Esophagus muscularis mucosa (tissue), 4 donors: ENCODE measurements around the gene THADA. TPM values are rescaled to one million over a fixed set of nuclear protein-coding genes. Genes with fewer than 3 reads are reported as not detected.

Experiments
- DNase-seq: peaks from one replicate; pipeline ENCODE4 v3.0.0-alpha.2; 2017; ENCODE audit errors: extremely low spot score
- H3K27ac ChIP-seq, 4 donors: fragments of 200-600 bp; sonication (generic); replicated peaks in 1 of 4; 1 replicate in 3 of 4; 2 replicates in 1 of 4; pipeline ENCODE4 v1.5.1; 2016 to 2019; ENCODE audit warnings: mild to moderate bottlenecking in 1 of 4
- H3K27me3 ChIP-seq, 4 donors: fragments of 200-600 bp; sonication (generic); one replicate each; pipeline versions ENCODE4 v1.5.1 to v1.6.0; 2016 to 2019
- H3K36me3 ChIP-seq, 4 donors: fragments of 200-600 bp; sonication (generic); one replicate each; pipeline ENCODE4 v1.5.1; 2016 to 2019
- H3K4me1 ChIP-seq, 4 donors: fragments of 200-600 bp; sonication (generic); one replicate each; pipeline ENCODE4 v1.5.1; 2016 to 2019
- H3K4me3 ChIP-seq, 4 donors: fragments of 200-600 bp; sonication (generic); 1 replicate in 2 of 4; 2 replicates in 2 of 4; pipeline ENCODE4 v1.5.1; 2016 to 2019; ENCODE audit warnings: mild to moderate bottlenecking in 4 of 4, moderate library complexity in 1 of 4
- H3K9me3 ChIP-seq, 4 donors: fragments of 200-600 bp; sonication (generic); 1 replicate in 3 of 4; 2 replicates in 1 of 4; pipeline ENCODE4 v1.5.1; 2016 to 2019
- EP300 ChIP-seq: sonication (generic); formaldehyde crosslinking; IDR thresholded peaks from one replicate; pipeline ENCODE4 v1.6.1; 2017; ENCODE audit warnings: antibody characterized with exemption
- POLR2A ChIP-seq: fragments of 450-650 bp; IDR thresholded peaks from one replicate; pipeline ENCODE4 v1.6.1; 2017; ENCODE audit warnings: antibody characterized with exemption, moderate library complexity, mild to moderate bottlenecking, low read depth
- POLR2AphosphoS5 ChIP-seq, 2 donors: sonication (generic); formaldehyde crosslinking; IDR thresholded peaks; one replicate each; pipeline ENCODE4 v1.6.1; 2017; ENCODE audit warnings: antibody characterized with exemption in 2 of 2
- WGBS: methylation state at CpG from one replicate; pipeline ENCODE4 v1.1.5; 2018; 5-methylcytosine and 5-hydroxymethylcytosine counted together
- intact Hi-C: fragments of 100-400 bp; cut with DNase I; formaldehyde crosslinking; loops from one replicate; pipeline ENCODE4 v1.15.1; 2023
- total RNA-seq, 4 donors: library from RNA; depleted of rRNA; stranded (reverse); fragments of >200 nt; gene quantifications; one replicate each; pipeline versions ENCODE4 v1.1.0 to v1.2.1, GENCODE V29; 2016
- TF ChIP-seq, protein P1 (sequence below), 3 experiments: fragments of 200-600 bp in 2 of 3; fragments of 450-650 bp in 1 of 3; sonication (generic) in 2 of 3; IDR thresholded peaks; one replicate each; pipeline ENCODE4 v1.5.1; 2017 to 2019; ENCODE audit warnings: antibody characterized with exemption in 3 of 3, mild to moderate bottlenecking in 2 of 3, moderate library complexity in 1 of 3

Gene THADA
- total RNA-seq, 4 donors from 2014 or later, result 17.2 to 28.7 (median 21.3) TPM

GRCh38 chr2:43230951-43231827 is 364.6 kb downstream of the THADA start:
- intact Hi-C loops, result loop anchor here (2.0 to 5.0 kb wide), 2 partner anchors 209 to 402 kb away; no protein-coding TSS in a partner anchor
- DNase-seq, result no peak
- no peaks in the 10 kb centered on the region for H3K9me3 ChIP-seq
- 95% methylated on average over 6 of the region's 7 CpGs for WGBS
- no peaks in the 10 kb centered on the region for H3K27me3 ChIP-seq
- no peak overlapping the region for H3K4me3 ChIP-seq
- H3K4me1 ChIP-seq, result peaks cover 22 to 53% (median 39%) of the 10 kb centered on the region in 4 donors
- TF ChIP-seq, protein P1, sequence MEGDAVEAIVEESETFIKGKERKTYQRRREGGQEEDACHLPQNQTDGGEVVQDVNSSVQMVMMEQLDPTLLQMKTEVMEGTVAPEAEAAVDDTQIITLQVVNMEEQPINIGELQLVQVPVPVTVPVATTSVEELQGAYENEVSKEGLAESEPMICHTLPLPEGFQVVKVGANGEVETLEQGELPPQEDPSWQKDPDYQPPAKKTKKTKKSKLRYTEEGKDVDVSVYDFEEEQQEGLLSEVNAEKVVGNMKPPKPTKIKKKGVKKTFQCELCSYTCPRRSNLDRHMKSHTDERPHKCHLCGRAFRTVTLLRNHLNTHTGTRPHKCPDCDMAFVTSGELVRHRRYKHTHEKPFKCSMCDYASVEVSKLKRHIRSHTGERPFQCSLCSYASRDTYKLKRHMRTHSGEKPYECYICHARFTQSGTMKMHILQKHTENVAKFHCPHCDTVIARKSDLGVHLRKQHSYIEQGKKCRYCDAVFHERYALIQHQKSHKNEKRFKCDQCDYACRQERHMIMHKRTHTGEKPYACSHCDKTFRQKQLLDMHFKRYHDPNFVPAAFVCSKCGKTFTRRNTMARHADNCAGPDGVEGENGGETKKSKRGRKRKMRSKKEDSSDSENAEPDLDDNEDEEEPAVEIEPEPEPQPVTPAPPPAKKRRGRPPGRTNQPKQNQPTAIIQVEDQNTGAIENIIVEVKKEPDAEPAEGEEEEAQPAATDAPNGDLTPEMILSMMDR (IDR thresholded peaks at IDR 0.05), result no peak
- TF ChIP-seq POLR2AphosphoS5 (IDR thresholded peaks at IDR 0.05) (no peak), EP300 (no peak), POLR2A (no peak)
- H3K27ac ChIP-seq, result peak overlapping the region in 2 of 4 donors; percentile 8 to 25
- H3K36me3 ChIP-seq, result peaks cover 0 to 21% (median 11%) of the 10 kb centered on the region in 4 donors

DNA sequence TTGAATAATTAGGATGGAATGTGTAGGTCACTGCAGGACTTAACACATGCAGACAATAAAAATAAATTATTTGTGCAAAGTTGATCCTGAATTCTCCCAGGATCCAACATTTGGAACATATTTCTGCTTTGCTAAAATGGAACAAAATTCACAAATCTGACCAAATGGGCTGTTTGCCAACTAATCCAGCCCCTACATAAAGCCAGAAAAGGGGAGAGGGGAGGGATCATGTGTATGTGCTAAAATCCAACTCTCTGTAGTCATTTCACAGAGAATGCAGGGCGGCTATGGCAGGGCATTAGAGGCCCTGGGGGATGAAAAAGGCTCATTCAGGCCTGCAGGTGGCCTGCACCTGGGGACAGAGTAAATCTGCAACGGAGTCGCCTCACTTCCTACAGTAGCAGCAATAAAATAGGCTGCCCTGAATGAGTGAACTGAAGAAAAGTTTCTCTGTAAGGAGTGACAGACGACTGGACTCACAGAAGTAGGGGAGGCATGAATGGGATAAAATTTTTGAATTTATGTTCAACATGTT is 365.4 kb downstream of the THADA start:
- peak overlapping the region in 2 of 4 donors; percentile 9 to 100 for H3K27ac ChIP-seq
- TF ChIP-seq POLR2A (no peak), EP300 (no peak), POLR2AphosphoS5 (IDR thresholded peaks at IDR 0.05) (no peak)
- TF ChIP-seq, protein P1 (IDR thresholded peaks at IDR 0.05), result no peak
- no peak for DNase-seq

GRCh38 chr2:43228756-43229659 is 366.8 kb downstream of the THADA start:
- Histone ChIP-seq H3K36me3 (peaks cover 15 to 39% (median 25%) of the 10 kb centered on the region in 4 donors), H3K27me3 (no peaks in the 10 kb centered on the region), H3K27ac (peak overlapping the region; percentile 97 to 100 (median 98)), H3K4me3 (no peak overlapping the region), H3K9me3 (no peaks in the 10 kb centered on the region), H3K4me1 (peaks cover 22 to 58% (median 37%) of the 10 kb centered on the region in 4 donors)
- WGBS, result 49% methylated on average over 6 of the region's 6 CpGs
- TF ChIP-seq, protein P1 (IDR thresholded peaks at IDR 0.05), result no peak
- TF ChIP-seq POLR2AphosphoS5 (IDR thresholded peaks at IDR 0.05), result no peak
- TF ChIP-seq POLR2A, result no peak
- no peak for TF ChIP-seq EP300
- DNase-seq, result no peak
- intact Hi-C loops, result loop anchor here (2.0 to 5.0 kb wide), 4 partner anchors 142 to 282 kb away; no protein-coding TSS in a partner anchor

More for the DNA sequence above, 365.4 kb downstream of the THADA start:
- H3K36me3 ChIP-seq, result peaks cover 2 to 25% (median 12%) of the 10 kb centered on the region in 4 donors
- no peak overlapping the region for H3K4me3 ChIP-seq
- WGBS, result 83% methylated on average over 4 of the region's 4 CpGs
- no peaks in the 10 kb centered on the region for H3K9me3 ChIP-seq
- H3K4me1 ChIP-seq, result peaks cover 22 to 53% (median 37%) of the 10 kb centered on the region in 4 donors
- H3K27me3 ChIP-seq, result no peaks in the 10 kb centered on the region
- intact Hi-C loops, result loop anchor here (2.0 to 5.0 kb wide), 2 partner anchors 208 to 402 kb away; no protein-coding TSS in a partner anchor

DNA sequence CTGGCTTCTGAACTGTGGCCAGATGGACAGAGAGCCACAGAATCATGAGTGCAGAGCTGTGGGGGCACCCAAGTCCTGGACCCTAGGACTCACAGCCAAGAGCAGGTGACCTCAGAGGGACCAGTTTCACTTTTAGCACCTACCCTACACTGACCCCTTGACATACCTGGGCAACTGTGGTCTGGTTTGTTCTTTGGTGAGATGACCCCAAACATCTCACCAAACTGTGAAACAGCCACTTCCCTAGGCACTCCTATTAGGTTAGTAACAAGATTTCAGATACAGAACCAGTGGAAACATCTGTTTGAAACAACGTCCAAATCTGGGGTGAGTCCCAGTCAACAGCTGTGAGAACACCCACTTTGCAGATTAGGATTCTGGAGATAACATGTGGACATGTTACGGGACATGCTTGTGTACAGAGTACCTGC is 367.5 kb downstream of the THADA start:
- peaks cover 27 to 54% (median 40%) of the 10 kb centered on the region in 4 donors for H3K4me1 ChIP-seq
- WGBS, result 34% methylated on average over 2 of the region's 2 CpGs
- H3K9me3 ChIP-seq, result no peaks in the 10 kb centered on the region
- TF ChIP-seq, protein P1 (IDR thresholded peaks at IDR 0.05), result no peak
- no peak for DNase-seq
- H3K36me3 ChIP-seq, result peaks cover 15 to 42% (median 29%) of the 10 kb centered on the region in 4 donors
- intact Hi-C loops, result loop anchor here (2.0 to 5.0 kb wide), 4 partner anchors 141 to 281 kb away; no protein-coding TSS in a partner anchor
- peak overlapping the region; percentile 97 to 100 (median 98) for H3K27ac ChIP-seq
- H3K27me3 ChIP-seq, result no peaks in the 10 kb centered on the region
- peak overlapping the region; percentile 80 to 93 (median 90) for H3K4me3 ChIP-seq
